Omental fat pad (tissue), 4 donors: ENCODE measurements around the gene GFRA1. TPM values are rescaled to one million over a fixed set of nuclear protein-coding genes. Genes with fewer than 3 reads are reported as not detected.

Source experiments
- ATAC-seq: fragments of 150-250 bp; one replicate; pipeline ENCODE4 v1.9.1; 2016; ENCODE audit warnings: mild to moderate bottlenecking, moderate library complexity; ENCODE audit not compliant: low FRiP score
- DNase-seq: peaks from one replicate; pipeline ENCODE4 v3.0.0-alpha.2; 2019; ENCODE audit warnings: low spot score
- total RNA-seq, 4 donors: library from RNA; depleted of rRNA; stranded (reverse); fragments of >200 nt; gene quantifications; one replicate each; pipeline ENCODE4 v1.1.0, GENCODE V29; 2016
- TF ChIP-seq, protein P1 (sequence below), 3 donors: fragments of 450-650 bp; IDR thresholded peaks; one replicate each; pipeline ENCODE4 v1.5.1; 2016 to 2017; ENCODE audit warnings: antibody characterized with exemption in 3 of 3, mild to moderate bottlenecking in 3 of 3, moderate library complexity in 2 of 3

GFRA1 gene
- total RNA-seq, 4 donors from 2014 or later: 35.2 to 142 (median 61.8) TPM

DNA sequence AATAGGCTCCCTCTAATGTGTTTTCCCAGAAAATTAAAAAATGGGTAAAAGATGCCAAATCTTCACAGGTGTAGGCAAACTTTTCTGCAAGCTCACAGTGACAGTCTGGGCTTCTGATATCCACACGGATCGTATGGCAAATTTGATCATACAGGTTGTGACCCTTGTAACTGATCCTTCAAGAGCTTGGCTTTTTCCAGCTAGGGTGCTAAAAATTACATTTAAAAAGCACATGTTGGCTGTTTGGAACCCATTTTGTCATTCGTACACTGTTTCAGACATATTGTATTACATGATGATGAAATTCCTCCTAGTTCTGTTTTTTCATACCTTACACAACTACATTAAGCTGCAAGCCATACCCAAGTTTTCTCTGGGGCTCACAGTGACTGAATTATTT lies 138.7 kb downstream of the GFRA1 start:
- TF ChIP-seq, protein P1, sequence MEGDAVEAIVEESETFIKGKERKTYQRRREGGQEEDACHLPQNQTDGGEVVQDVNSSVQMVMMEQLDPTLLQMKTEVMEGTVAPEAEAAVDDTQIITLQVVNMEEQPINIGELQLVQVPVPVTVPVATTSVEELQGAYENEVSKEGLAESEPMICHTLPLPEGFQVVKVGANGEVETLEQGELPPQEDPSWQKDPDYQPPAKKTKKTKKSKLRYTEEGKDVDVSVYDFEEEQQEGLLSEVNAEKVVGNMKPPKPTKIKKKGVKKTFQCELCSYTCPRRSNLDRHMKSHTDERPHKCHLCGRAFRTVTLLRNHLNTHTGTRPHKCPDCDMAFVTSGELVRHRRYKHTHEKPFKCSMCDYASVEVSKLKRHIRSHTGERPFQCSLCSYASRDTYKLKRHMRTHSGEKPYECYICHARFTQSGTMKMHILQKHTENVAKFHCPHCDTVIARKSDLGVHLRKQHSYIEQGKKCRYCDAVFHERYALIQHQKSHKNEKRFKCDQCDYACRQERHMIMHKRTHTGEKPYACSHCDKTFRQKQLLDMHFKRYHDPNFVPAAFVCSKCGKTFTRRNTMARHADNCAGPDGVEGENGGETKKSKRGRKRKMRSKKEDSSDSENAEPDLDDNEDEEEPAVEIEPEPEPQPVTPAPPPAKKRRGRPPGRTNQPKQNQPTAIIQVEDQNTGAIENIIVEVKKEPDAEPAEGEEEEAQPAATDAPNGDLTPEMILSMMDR (IDR thresholded peaks at IDR 0.05): no peak
- DNase-seq: no peak
- no peak for ATAC-seq

DNA sequence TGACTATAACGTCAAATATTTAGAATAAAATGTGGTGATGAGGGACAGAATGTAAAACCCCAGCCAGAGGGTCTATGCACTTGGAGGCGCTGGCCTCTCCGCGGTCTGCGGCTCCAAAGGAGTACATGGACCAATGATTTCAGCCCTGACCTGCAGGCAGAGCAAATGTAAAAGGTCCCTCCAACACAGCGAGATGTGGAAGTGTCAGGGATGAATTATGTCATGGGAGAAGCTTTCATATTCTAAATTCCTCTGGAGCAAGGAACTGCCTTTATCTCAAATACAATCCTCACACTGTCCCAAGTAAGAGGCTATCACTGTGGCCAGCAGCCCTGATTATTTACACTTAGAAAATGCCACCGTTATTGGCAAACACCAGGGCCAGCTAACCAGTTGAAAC lies 139.4 kb downstream of the GFRA1 start:
- no peak for DNase-seq
- ATAC-seq: no peak
- TF ChIP-seq, protein P1 (IDR thresholded peaks at IDR 0.05): no peak

DNA sequence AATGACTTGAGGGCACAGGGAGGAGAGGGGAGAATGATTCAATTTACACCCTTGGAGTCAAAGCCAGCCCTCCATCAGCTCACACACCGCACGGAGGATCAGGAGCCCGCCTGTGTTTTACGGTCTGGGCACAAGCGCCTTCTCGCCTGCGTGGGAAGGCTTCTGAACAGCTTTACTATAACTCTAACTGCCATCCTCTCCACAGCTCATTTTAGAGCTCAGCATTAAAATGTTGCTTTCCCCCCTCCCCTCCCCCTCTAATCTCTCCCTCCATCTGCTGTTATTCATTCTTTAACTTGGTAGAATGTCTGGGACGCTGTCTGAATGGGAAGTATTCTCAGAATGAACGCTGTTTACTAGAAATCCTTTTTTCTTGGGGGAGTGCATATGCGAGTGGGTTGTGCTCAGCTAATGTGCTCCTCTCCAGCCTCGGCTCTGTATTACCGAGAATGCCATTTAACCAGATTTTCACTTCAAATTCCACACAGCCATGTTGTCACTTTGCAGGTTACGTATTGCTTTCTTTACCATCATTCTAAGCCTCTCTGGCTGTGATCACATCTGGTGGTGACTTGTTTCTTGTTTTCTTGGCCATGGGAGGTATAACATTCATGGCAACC lies 140.1 kb downstream of the GFRA1 start:
- ATAC-seq (no peak), DNase-seq (no peak)
- TF ChIP-seq, protein P1 (IDR thresholded peaks at IDR 0.05): no peak

DNA sequence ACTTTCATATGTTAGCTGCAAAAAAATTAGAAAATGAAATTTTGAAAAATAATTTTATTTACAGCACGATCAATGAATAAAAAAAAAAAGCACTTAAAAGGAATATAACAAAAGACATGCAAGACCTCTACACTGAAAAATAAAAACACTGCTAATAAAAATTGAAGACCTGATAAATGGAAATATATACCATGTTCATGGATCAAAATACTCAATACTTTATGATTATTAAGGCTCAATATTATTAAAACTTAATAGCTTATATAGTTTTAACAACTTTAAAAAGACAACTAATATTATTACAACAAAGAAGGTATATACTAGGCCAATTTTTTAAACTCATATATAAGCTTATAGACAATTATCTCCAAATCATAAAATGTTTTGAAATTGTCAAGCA lies 143.0 kb downstream of the GFRA1 start:
- ATAC-seq (no peak), DNase-seq (no peak)
- TF ChIP-seq, protein P1 (IDR thresholded peaks at IDR 0.05): no peak

DNA sequence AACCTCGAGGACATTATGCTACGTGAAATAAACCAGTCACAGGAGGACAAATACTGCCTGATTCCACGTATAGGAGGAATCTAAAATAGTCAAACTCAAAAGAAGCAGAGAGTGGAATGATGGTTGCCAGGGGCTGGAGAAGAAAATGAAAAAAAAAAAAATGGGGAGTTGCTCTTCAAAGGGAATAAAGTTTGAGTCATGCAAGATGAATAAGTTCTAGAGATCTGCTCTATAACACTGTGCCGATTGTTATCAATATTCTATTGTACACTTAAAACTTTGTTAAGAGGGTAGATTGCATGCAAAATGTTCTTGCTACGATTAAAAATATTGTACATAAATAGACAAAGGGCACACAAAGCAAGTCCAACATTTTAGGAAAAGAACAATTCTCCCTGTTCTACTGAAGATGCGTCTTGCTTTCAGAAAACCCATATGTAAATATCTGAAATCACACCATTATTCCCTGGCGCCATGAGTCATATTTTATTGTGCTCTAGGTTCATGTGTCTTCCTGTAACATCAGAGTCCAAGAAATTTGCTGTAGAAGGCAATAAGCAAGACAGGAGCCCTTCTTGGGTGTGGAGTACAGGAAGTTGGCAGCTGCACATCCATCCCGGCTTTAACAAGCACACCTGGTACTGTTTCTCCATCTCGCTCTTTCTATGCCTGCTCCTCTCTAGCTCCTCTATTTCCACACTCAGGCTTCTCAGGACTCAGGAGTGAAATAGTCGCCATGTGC lies 145.9 kb downstream of the GFRA1 start:
- TF ChIP-seq, protein P1 (IDR thresholded peaks at IDR 0.05): no peak
- no peak for ATAC-seq
- no peak for DNase-seq

DNA sequence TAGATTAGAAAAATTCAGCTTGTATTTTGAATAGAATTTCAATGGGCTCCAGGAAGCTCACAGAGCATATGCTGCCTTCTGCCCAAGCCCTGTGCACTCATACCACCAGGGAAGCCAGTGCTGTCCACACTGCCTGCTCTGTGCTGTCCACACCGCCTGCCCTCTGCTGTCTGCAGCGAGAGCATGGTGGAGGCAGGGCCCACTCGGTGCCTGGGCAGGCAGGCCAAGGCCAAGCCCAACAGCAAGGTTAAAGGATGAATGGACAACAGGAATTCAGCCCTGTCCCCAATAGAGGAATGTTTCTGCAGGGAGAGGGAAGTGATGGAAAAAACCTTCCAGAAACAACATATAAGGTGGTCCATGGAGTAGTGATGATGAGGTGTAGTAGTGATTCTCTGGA lies 146.8 kb downstream of the GFRA1 start:
- TF ChIP-seq, protein P1 (IDR thresholded peaks at IDR 0.05): no peak
- ATAC-seq (no peak), DNase-seq (no peak)

DNA sequence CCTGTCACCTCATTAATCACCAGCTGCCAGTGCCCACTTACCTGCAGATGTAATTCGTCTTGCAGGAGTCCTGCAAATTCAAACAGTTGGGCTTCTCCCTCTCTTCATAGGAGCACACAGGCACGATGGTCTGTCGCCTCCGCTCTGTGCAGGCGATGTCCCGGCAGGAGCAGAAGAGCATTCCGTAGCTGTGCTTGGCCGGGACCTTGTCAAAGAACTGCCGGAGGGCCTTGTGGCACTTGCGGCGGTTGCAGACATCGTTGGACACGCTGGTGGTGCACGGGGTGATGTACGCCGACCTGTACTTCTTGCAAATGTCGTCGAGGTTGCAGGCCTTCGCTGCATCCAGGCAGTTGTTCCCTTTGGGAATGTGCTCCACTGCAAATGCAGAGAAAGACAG lies 147.8 kb downstream of the GFRA1 start:
- TF ChIP-seq, protein P1 (IDR thresholded peaks at IDR 0.05): no peak
- ATAC-seq: no peak
- DNase-seq: no peak
